Osteocyte (in vitro differentiated cells): ENCODE data around the gene INS. TPM values are rescaled to one million over a fixed set of nuclear protein-coding genes. Genes with fewer than 3 reads are reported as not detected.

Experiments used
- DNase-seq: peaks from one replicate; pipeline ENCODE4 v3.0.0; 2021; ENCODE audit warnings: mixed read lengths; ENCODE audit not compliant: unreplicated experiment; ENCODE audit errors: extremely low spot score
- H3K27ac Mint-ChIP-seq: one replicate; pipeline ENCODE4 v1.8.0; 2021; ENCODE audit warnings: mild to moderate bottlenecking, mixed read lengths; ENCODE audit not compliant: unreplicated experiment
- H3K27me3 Mint-ChIP-seq: one replicate; pipeline ENCODE4 v1.8.0; 2021; ENCODE audit warnings: mixed read lengths; ENCODE audit not compliant: unreplicated experiment
- H3K36me3 Mint-ChIP-seq: one replicate; pipeline ENCODE4 v1.8.0; 2021; ENCODE audit warnings: mixed read lengths; ENCODE audit not compliant: unreplicated experiment
- H3K4me1 Mint-ChIP-seq: one replicate; pipeline ENCODE4 v1.8.0; 2021; ENCODE audit warnings: mixed read lengths; ENCODE audit not compliant: unreplicated experiment
- H3K4me3 Mint-ChIP-seq: one replicate; pipeline ENCODE4 v1.8.0; 2021; ENCODE audit warnings: mild to moderate bottlenecking, moderate library complexity, mixed read lengths; ENCODE audit not compliant: unreplicated experiment
- H3K9me3 Mint-ChIP-seq: one replicate; pipeline ENCODE4 v1.8.0; 2021; ENCODE audit warnings: mixed read lengths; ENCODE audit not compliant: unreplicated experiment
- total RNA-seq: library from RNA; stranded (reverse); gene quantifications from 2 replicates; pipeline ENCODE4 v1.2.1, GENCODE V29; 2021
- TF ChIP-seq, protein P1 (sequence below): fragments of 200-600 bp; sonication (generic); IDR thresholded peaks from 2 replicates; pipeline ENCODE4 v1.5.0; 2021; ENCODE audit warnings: antibody characterized with exemption, mild to moderate bottlenecking, moderate library complexity

The INS gene
- total RNA-seq, 1 donor from 2014 or later, result not detected

DNA sequence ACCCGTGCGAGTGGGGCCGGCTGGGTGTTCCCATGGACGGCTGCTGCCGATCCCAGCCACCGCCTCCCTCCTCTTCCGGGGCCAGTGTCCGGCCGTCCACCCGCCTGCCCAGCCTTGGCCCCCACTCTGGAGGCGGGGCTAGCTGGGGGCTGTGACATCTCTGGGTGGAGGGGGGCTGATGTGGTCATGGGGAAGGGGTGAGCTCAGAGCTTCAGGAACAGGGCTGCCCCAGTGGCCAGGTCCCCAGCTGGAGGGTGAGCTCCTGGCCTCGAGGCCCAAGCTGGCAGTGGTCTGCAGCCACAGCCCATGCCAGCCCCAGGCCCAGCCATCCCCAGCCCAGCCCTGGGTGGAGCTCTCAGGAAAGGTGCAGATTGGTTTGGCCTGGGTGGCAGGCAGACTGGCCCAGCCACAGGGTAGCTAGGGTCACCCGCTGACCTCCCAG is 2.7 kb downstream of the INS start:
- Mint-ChIP-seq H3K27me3 (no peaks in the 10 kb centered on the region), H3K9me3 (no peaks in the 10 kb centered on the region), H3K36me3 (no peaks in the 10 kb centered on the region), H3K4me1 (no peaks in the 10 kb centered on the region), H3K27ac (no peak overlapping the region), H3K4me3 (no peak overlapping the region)
- TF ChIP-seq, protein P1, sequence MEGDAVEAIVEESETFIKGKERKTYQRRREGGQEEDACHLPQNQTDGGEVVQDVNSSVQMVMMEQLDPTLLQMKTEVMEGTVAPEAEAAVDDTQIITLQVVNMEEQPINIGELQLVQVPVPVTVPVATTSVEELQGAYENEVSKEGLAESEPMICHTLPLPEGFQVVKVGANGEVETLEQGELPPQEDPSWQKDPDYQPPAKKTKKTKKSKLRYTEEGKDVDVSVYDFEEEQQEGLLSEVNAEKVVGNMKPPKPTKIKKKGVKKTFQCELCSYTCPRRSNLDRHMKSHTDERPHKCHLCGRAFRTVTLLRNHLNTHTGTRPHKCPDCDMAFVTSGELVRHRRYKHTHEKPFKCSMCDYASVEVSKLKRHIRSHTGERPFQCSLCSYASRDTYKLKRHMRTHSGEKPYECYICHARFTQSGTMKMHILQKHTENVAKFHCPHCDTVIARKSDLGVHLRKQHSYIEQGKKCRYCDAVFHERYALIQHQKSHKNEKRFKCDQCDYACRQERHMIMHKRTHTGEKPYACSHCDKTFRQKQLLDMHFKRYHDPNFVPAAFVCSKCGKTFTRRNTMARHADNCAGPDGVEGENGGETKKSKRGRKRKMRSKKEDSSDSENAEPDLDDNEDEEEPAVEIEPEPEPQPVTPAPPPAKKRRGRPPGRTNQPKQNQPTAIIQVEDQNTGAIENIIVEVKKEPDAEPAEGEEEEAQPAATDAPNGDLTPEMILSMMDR, result no peak
- DNase-seq, result no peak

GRCh38 chr11:2157294-2158040 is 3.5 kb downstream of the INS start:
- Mint-ChIP-seq H3K4me1 (no peaks in the 10 kb centered on the region), H3K36me3 (no peaks in the 10 kb centered on the region), H3K9me3 (no peaks in the 10 kb centered on the region), H3K4me3 (no peak overlapping the region), H3K27ac (no peak overlapping the region), H3K27me3 (no peaks in the 10 kb centered on the region)
- no peak for DNase-seq
- TF ChIP-seq, protein P1, result no peak

- Mint-ChIP-seq H3K4me3 (no peak overlapping the region), H3K27me3 (no peaks in the 10 kb centered on the region), H3K36me3 (no peaks in the 10 kb centered on the region), H3K27ac (no peak overlapping the region), H3K9me3 (no peaks in the 10 kb centered on the region), H3K4me1 (peaks cover 3% of the 10 kb centered on the region)
- DNase-seq, result peak; percentile 95
- TF ChIP-seq, protein P1, result peak; percentile 90
These were observed 4.4 kb downstream of the INS start for GRCh38 chr11:2156416-2157182.

- peaks cover 13% of the 10 kb centered on the region for H3K4me1 Mint-ChIP-seq
- TF ChIP-seq, protein P1, result no peak
- peaks cover 5% of the 10 kb centered on the region for H3K27me3 Mint-ChIP-seq
- no peak overlapping the region for H3K4me3 Mint-ChIP-seq
- no peak for DNase-seq
- no peaks in the 10 kb centered on the region for H3K9me3 Mint-ChIP-seq
- H3K36me3 Mint-ChIP-seq, result no peaks in the 10 kb centered on the region
- H3K27ac Mint-ChIP-seq, result no peak overlapping the region
These were observed 5.5 kb downstream of the INS start for GRCh38 chr11:2155511-2155910.

GRCh38 chr11:2154889-2155288 is 6.1 kb downstream of the INS start:
- Mint-ChIP-seq H3K36me3 (no peaks in the 10 kb centered on the region), H3K4me1 (peaks cover 18% of the 10 kb centered on the region), H3K27me3 (peaks cover 8% of the 10 kb centered on the region), H3K4me3 (no peak overlapping the region), H3K27ac (no peak overlapping the region), H3K9me3 (no peaks in the 10 kb centered on the region)
- no peak for DNase-seq
- TF ChIP-seq, protein P1, result no peak
